ENCODE results near the gene MAPK10.

GRCh38 chr4:86117705-86118302 is 242.0 kb downstream of the MAPK10 start:
- TF ChIP-seq HDAC2 (IDR thresholded peaks at IDR 0.05) (no peak), USF2 (IDR thresholded peaks at IDR 0.05) (no peak), JUN (IDR thresholded peaks at IDR 0.05) (no peak), POLR2A (IDR thresholded peaks at IDR 0.05; ENCODE audit: low read length) (no peak), MAZ (IDR thresholded peaks at IDR 0.05; ENCODE audit: borderline replicate concordance, low read depth, low read length) (no peak), HOXA7 (CRISPR knock-in tag; IDR thresholded peaks at IDR 0.05) (no peak), POLR2AphosphoS2 (conservative IDR thresholded peaks at IDR 0.05; ENCODE audit: low read length) (no peak), ESRRA (IDR thresholded peaks at IDR 0.05; ENCODE audit: borderline replicate concordance, low read length) (no peak), RFX5 (IDR thresholded peaks at IDR 0.05) (no peak), MYC (IDR thresholded peaks at IDR 0.05; ENCODE audit: borderline replicate concordance, low read length) (no peak), JUNB (IDR thresholded peaks at IDR 0.05) (peak; percentile 34)
- TF ChIP-seq, protein P1, sequence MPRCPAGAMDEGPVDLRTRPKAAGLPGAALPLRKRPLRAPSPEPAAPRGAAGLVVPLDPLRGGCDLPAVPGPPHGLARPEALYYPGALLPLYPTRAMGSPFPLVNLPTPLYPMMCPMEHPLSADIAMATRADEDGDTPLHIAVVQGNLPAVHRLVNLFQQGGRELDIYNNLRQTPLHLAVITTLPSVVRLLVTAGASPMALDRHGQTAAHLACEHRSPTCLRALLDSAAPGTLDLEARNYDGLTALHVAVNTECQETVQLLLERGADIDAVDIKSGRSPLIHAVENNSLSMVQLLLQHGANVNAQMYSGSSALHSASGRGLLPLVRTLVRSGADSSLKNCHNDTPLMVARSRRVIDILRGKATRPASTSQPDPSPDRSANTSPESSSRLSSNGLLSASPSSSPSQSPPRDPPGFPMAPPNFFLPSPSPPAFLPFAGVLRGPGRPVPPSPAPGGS (IDR thresholded peaks at IDR 0.05): no peak
- TF ChIP-seq, protein P2, sequence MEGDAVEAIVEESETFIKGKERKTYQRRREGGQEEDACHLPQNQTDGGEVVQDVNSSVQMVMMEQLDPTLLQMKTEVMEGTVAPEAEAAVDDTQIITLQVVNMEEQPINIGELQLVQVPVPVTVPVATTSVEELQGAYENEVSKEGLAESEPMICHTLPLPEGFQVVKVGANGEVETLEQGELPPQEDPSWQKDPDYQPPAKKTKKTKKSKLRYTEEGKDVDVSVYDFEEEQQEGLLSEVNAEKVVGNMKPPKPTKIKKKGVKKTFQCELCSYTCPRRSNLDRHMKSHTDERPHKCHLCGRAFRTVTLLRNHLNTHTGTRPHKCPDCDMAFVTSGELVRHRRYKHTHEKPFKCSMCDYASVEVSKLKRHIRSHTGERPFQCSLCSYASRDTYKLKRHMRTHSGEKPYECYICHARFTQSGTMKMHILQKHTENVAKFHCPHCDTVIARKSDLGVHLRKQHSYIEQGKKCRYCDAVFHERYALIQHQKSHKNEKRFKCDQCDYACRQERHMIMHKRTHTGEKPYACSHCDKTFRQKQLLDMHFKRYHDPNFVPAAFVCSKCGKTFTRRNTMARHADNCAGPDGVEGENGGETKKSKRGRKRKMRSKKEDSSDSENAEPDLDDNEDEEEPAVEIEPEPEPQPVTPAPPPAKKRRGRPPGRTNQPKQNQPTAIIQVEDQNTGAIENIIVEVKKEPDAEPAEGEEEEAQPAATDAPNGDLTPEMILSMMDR (IDR thresholded peaks at IDR 0.05): no peak
